OCI-LY7 (cell line): ENCODE data around the gene KIAA1958. TPM values are rescaled to one million over a fixed set of nuclear protein-coding genes. Genes with fewer than 3 reads are reported as not detected.
A peak's percentile ranks its signal among the peaks of the same experiment; 100 is the strongest.

ENCODE experiments used
- BruUV-seq: library from RNA; stranded (reverse); fragments of 400-500 nt; replicated peaks from 2 replicates; lab custom pipeline; 2021; lab: Mats Ljungman, UMichigan
- CTCF ChIA-PET: fragments of 300-600 bp; sonication (Branson Sonifier 250); formaldehyde crosslinking; loops from one replicate; lab custom pipeline; 2022; ENCODE audit warnings: antibody characterized with exemption; ENCODE audit not compliant: unreplicated experiment; lab: Charles Lee
- POLR2A ChIA-PET: fragments of 300-600 bp; sonication (Branson Sonifier 250); formaldehyde crosslinking; loops from one replicate; lab custom pipeline; 2022; ENCODE audit warnings: antibody characterized with exemption; lab: Charles Lee
- DNase-seq: peaks from one replicate; pipeline ENCODE4 v3.0.0-alpha.2; 2015; ENCODE audit warnings: low spot score
- H2AFZ ChIP-seq: fragments of 200-600 bp; sonication (generic), shearing (Covaris generic); 2 replicates; pipeline ENCODE4 v1.6.1; 2014; ENCODE audit warnings: mild to moderate bottlenecking, antibody characterized with exemption, low read length, moderate library complexity
- H3K27ac ChIP-seq: fragments of 200-600 bp; sonication (generic); 2 replicates; pipeline ENCODE4 v1.5.1; 2014; ENCODE audit warnings: mixed run types, low read depth, mild to moderate bottlenecking, moderate library complexity, low read length, inconsistent platforms; ENCODE audit not compliant: poor library complexity, severe bottlenecking
- H3K36me3 ChIP-seq: fragments of 200-600 bp; sonication (generic); 2 replicates; pipeline ENCODE4 v1.6.1; 2014; ENCODE audit warnings: mild to moderate bottlenecking, antibody characterized with exemption, low read length, moderate library complexity, mixed read lengths; ENCODE audit not compliant: insufficient read depth
- H3K4me1 ChIP-seq: fragments of 200-600 bp; sonication (generic); 2 replicates; pipeline ENCODE4 v1.5.1; 2014; ENCODE audit warnings: mild to moderate bottlenecking, low read length; ENCODE audit not compliant: insufficient read depth, poor library complexity, severe bottlenecking
- H3K4me2 ChIP-seq: fragments of 200-600 bp; sonication (generic); 2 replicates; pipeline ENCODE4 v1.6.1; 2014; ENCODE audit warnings: mild to moderate bottlenecking, low read length
- H3K4me3 ChIP-seq: fragments of 200-600 bp; sonication (generic); 2 replicates; pipeline ENCODE4 v1.5.1; 2014; ENCODE audit warnings: mild to moderate bottlenecking, low read depth, low read length; ENCODE audit not compliant: poor library complexity, severe bottlenecking
- H3K79me2 ChIP-seq: fragments of 200-600 bp; sonication (generic); 2 replicates; pipeline ENCODE4 v1.6.1; 2016; ENCODE audit warnings: low read depth, mild to moderate bottlenecking, low read length, moderate library complexity, mixed read lengths; ENCODE audit not compliant: insufficient read depth
- H3K9me2 ChIP-seq: fragments of 200-600 bp; sonication (generic); 2 replicates; pipeline ENCODE4 v1.6.1; 2016; ENCODE audit warnings: mild to moderate bottlenecking, low read length, mixed read lengths; ENCODE audit not compliant: insufficient read depth
- H3K9me3 ChIP-seq: fragments of 200-600 bp; sonication (generic); 2 replicates; pipeline ENCODE4 v1.6.1; 2014; ENCODE audit warnings: mild to moderate bottlenecking, mixed run types, low read length, mixed read lengths
- H4K20me1 ChIP-seq: fragments of 200-600 bp; sonication (generic); 2 replicates; pipeline ENCODE4 v1.6.1; 2014; ENCODE audit warnings: mild to moderate bottlenecking, antibody characterized with exemption, low read length, moderate library complexity, mixed read lengths; ENCODE audit not compliant: insufficient read depth
- CTCF ChIP-seq: fragments of 200-600 bp; sonication (generic); conservative IDR thresholded peaks from 2 replicates; pipeline ENCODE4 v1.5.1; 2014; ENCODE audit warnings: mild to moderate bottlenecking, antibody characterized with exemption, low read length, moderate library complexity, mixed read lengths
- EZH2phosphoT487 ChIP-seq: fragments of 200-600 bp; sonication (generic); IDR thresholded peaks from 2 replicates; pipeline ENCODE4 v1.6.1; 2018; ENCODE audit warnings: low read depth, borderline replicate concordance, mild to moderate bottlenecking, mixed run types, antibody characterized with exemption, low read length, moderate library complexity, mixed read lengths
- intact Hi-C: fragments of 100-400 bp; cut with micrococcal nuclease; formaldehyde crosslinking; loops from one replicate; pipeline ENCODE4 v1.10.0; 2022; ENCODE audit not compliant: unreplicated experiment
- total RNA-seq, 2 experiments: library from RNA; depleted of rRNA in 1 of 2; stranded (reverse); fragments of >200 nt in 1 of 2; shearing (Covaris generic) in 1 of 2; gene quantifications; 2 replicates each; pipeline ENCODE4 v1.2.3, GENCODE V29; 2014 to 2022

KIAA1958 gene
- total RNA-seq, 2 experiments from 2014 or later, result 15.4 to 19.8 TPM

DNA sequence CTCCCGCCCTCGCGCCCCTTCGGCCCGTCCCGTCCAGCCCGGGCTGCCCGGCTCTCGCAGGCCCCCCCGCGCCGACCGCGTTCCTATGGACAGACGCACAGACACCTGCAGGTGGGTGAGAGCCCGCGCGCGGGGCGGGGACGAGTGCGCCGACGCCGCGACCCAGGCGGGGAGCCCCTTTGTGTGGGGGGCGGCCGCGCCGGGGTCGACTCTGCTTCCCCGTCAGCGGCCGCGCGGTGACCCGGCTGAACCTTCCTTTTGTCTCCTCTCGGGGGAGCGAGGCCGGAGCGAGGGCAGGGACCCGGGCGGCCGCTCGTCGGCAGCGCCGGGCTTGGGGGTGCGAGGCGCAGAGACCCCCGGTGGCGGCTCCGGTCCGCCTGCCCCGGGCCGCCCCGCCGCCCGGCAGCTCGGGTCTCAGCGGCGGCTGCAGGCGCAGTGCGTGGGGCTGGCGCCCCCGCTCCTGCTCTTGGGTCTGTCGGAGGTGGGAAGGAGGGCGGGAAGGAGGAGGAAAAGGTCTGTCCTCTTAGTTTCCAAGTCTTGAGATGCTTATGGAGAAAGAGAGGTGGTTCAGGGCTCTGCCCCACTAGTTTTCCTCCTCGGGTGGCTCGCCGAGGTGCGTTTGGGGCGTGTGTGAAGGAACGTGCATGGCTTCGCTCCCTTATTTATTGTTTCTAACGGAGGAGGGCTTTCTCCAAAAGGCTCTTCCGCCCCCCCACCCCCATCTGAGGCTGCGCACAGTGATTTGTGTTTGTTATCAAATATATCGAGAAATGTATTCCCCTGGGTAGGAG is 576 bp downstream of the KIAA1958 start:
- intact Hi-C loops, result loop anchor here (1.0 to 10.0 kb wide), 5 partner anchors 108 to 338 kb away; partner anchors contain the start of genes INIP, PTBP3 and SNX30
- peak; percentile 71 for DNase-seq
- Histone ChIP-seq H3K36me3 (peaks cover 2% of the 10 kb centered on the region; the same call in 1 of the 2 replicates), H4K20me1 (peaks cover 20% of the 10 kb centered on the region), H3K4me3 (peak overlapping the region; percentile 84), H3K4me1 (peaks cover 27% of the 10 kb centered on the region), H3K9me2 (no peaks in the 10 kb centered on the region), H3K27ac (peak overlapping the region; percentile 66), H3K79me2 (peaks cover 46% of the 10 kb centered on the region), H2AFZ (peak overlapping the region; percentile 75), H3K4me2 (peak overlapping the region; percentile 95), H3K9me3 (no peaks in the 10 kb centered on the region)
- ChIA-PET CTCF (interaction anchor here (1.1 kb wide), 1 partner anchor 230 kb away, joined by 4 read pairs; the partner anchor contains the start of gene INIP), POLR2A (interaction anchor here (0.6 to 2.3 kb wide), 8 partner anchors 7 to 277 kb away, joined by 3 to 6 read pairs (median 3); no protein-coding TSS in a partner anchor)
- TF ChIP-seq CTCF (peak; percentile 18; the same call in 1 of the 2 replicates), EZH2phosphoT487 (no peak)
- no TSS peak for BruUV-seq

DNA sequence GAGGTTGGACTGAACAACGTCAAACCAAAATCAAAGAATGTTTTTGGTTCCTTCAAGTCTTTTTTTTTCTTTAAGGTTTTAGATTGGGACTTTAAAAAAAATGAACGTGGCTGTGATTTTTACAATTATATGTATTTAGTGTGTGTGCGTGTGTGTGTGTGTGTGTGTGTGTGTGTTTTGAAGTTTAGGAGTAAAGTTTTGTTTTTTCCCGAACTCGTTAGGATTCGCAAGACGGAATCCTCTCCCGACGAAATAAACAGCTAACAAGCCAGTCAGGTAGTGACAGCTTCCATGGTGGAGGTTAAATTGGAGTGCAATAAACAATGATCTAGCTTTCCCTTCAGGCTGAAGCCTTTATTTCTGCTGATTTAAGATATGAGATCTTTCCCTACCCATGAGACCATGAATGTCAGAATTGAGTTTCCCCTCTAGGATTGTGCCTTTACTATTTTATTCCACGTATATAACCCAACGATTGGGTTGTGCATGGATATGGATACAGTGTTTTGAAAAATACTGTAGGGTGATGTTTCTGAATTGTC is 1.2 kb downstream of the KIAA1958 start:
- Histone ChIP-seq H3K9me2 (no peaks in the 10 kb centered on the region), H3K4me3 (peak overlapping the region; percentile 84), H3K4me2 (peak overlapping the region; percentile 95), H3K4me1 (peaks cover 27% of the 10 kb centered on the region), H3K9me3 (no peaks in the 10 kb centered on the region), H2AFZ (peak overlapping the region; percentile 75; the same call in 1 of the 2 replicates), H4K20me1 (peaks cover 20% of the 10 kb centered on the region), H3K27ac (peak overlapping the region; percentile 66), H3K36me3 (peaks cover 9% of the 10 kb centered on the region), H3K79me2 (peaks cover 47% of the 10 kb centered on the region)
- TSS peak; percentile 47 for BruUV-seq
- ChIA-PET POLR2A (interaction anchor here (0.6 to 1.6 kb wide), 4 partner anchors 43 to 277 kb away, joined by 3 to 4 read pairs (median 3); no protein-coding TSS in a partner anchor), CTCF (no interaction called here)
- TF ChIP-seq CTCF (no peak), EZH2phosphoT487 (no peak)
- intact Hi-C loops, result loop anchor here (1.0 to 10.0 kb wide), 5 partner anchors 109 to 337 kb away; partner anchors contain the start of genes INIP, PTBP3 and SNX30
- DNase-seq, result peak; percentile 13
